ENCODE measurements around the gene CNTNAP2.

Gene CNTNAP2

GRCh38 chr7:147564786-147565476, 1448.3 kb downstream of the CNTNAP2 start:
- Histone ChIP-seq H3K27me3 (replicated peaks; ENCODE audit: control insufficient read depth, insufficient read depth, low read length) (no peaks in the 10 kb centered on the region), H3K36me3 (ENCODE audit: control insufficient read depth, insufficient read depth, low read length, severe bottlenecking) (no peaks in the 10 kb centered on the region), H3K9ac (ENCODE audit: low read length) (no peak overlapping the region), H3K4me3 (ENCODE audit: low read length) (no peak overlapping the region), H3K4me1 (ENCODE audit: control insufficient read depth, insufficient read depth, low read length) (no peaks in the 10 kb centered on the region), H3K9me3 (ENCODE audit: control insufficient read depth, low read length) (no peaks in the 10 kb centered on the region)
- DNase-seq (ENCODE audit: low read depth): no peak

GRCh38 chr7:147567043-147567442, 1450.4 kb downstream of the CNTNAP2 start:
- Histone ChIP-seq H3K4me3 (ENCODE audit: low read length) (no peak overlapping the region), H3K9ac (ENCODE audit: low read length) (no peak overlapping the region), H3K4me1 (ENCODE audit: control insufficient read depth, insufficient read depth, low read length) (no peaks in the 10 kb centered on the region), H3K9me3 (ENCODE audit: control insufficient read depth, low read length) (no peaks in the 10 kb centered on the region), H3K36me3 (ENCODE audit: control insufficient read depth, insufficient read depth, low read length, severe bottlenecking) (no peaks in the 10 kb centered on the region), H3K27me3 (replicated peaks; ENCODE audit: control insufficient read depth, insufficient read depth, low read length) (no peaks in the 10 kb centered on the region)
- no peak for DNase-seq (ENCODE audit: low read depth)

- Histone ChIP-seq H3K27me3 (replicated peaks; ENCODE audit: control insufficient read depth, insufficient read depth, low read length) (no peaks in the 10 kb centered on the region), H3K9ac (ENCODE audit: low read length) (no peak overlapping the region), H3K4me3 (ENCODE audit: low read length) (no peak overlapping the region), H3K4me1 (ENCODE audit: control insufficient read depth, insufficient read depth, low read length) (no peaks in the 10 kb centered on the region), H3K36me3 (ENCODE audit: control insufficient read depth, insufficient read depth, low read length, severe bottlenecking) (no peaks in the 10 kb centered on the region), H3K9me3 (ENCODE audit: control insufficient read depth, low read length) (no peaks in the 10 kb centered on the region)
- no peak for DNase-seq (ENCODE audit: low read depth)
Measured at GRCh38 chr7:147569116-147569913, 1452.7 kb downstream of the CNTNAP2 start.

GRCh38 chr7:147570390-147570789, 1453.8 kb downstream of the CNTNAP2 start:
- H3K36me3 ChIP-seq (ENCODE audit: control insufficient read depth, insufficient read depth, low read length, severe bottlenecking): no peaks in the 10 kb centered on the region
- H3K9me3 ChIP-seq (ENCODE audit: control insufficient read depth, low read length): no peaks in the 10 kb centered on the region
- no peaks in the 10 kb centered on the region for H3K4me1 ChIP-seq (ENCODE audit: control insufficient read depth, insufficient read depth, low read length)
- H3K4me3 ChIP-seq (ENCODE audit: low read length): no peak overlapping the region
- no peaks in the 10 kb centered on the region for H3K27me3 ChIP-seq (replicated peaks; ENCODE audit: control insufficient read depth, insufficient read depth, low read length)
- no peak overlapping the region for H3K9ac ChIP-seq (ENCODE audit: low read length)
- no peak for DNase-seq (ENCODE audit: low read depth)

- H3K36me3 ChIP-seq (ENCODE audit: control insufficient read depth, insufficient read depth, low read length, severe bottlenecking): no peaks in the 10 kb centered on the region
- DNase-seq (ENCODE audit: low read depth): no peak
- H3K4me3 ChIP-seq (ENCODE audit: low read length): no peak overlapping the region
- H3K9ac ChIP-seq (ENCODE audit: low read length): no peak overlapping the region
- H3K27me3 ChIP-seq (replicated peaks; ENCODE audit: control insufficient read depth, insufficient read depth, low read length): no peaks in the 10 kb centered on the region
- no peaks in the 10 kb centered on the region for H3K4me1 ChIP-seq (ENCODE audit: control insufficient read depth, insufficient read depth, low read length)
- no peaks in the 10 kb centered on the region for H3K9me3 ChIP-seq (ENCODE audit: control insufficient read depth, low read length)
Measured at GRCh38 chr7:147571436-147572185, 1455.0 kb downstream of the CNTNAP2 start.

GRCh38 chr7:147578196-147578595, 1461.6 kb downstream of the CNTNAP2 start:
- H3K9ac ChIP-seq (ENCODE audit: low read length): no peak overlapping the region
- no peaks in the 10 kb centered on the region for H3K9me3 ChIP-seq (ENCODE audit: control insufficient read depth, low read length)

GRCh38 chr7:147579148-147579547, 1462.5 kb downstream of the CNTNAP2 start:
- H3K27me3 ChIP-seq (replicated peaks; ENCODE audit: control insufficient read depth, insufficient read depth, low read length): no peaks in the 10 kb centered on the region
- no peaks in the 10 kb centered on the region for H3K4me1 ChIP-seq (ENCODE audit: control insufficient read depth, insufficient read depth, low read length)
- H3K4me3 ChIP-seq (ENCODE audit: low read length): no peak overlapping the region
- DNase-seq (ENCODE audit: low read depth): no peak
- no peaks in the 10 kb centered on the region for H3K36me3 ChIP-seq (ENCODE audit: control insufficient read depth, insufficient read depth, low read length, severe bottlenecking)
- no peaks in the 10 kb centered on the region for H3K9me3 ChIP-seq (ENCODE audit: control insufficient read depth, low read length)
- no peak overlapping the region for H3K9ac ChIP-seq (ENCODE audit: low read length)

More at GRCh38 chr7:147578196-147578595, 1461.6 kb downstream of the CNTNAP2 start:
- H3K27me3 ChIP-seq (replicated peaks; ENCODE audit: control insufficient read depth, insufficient read depth, low read length): no peaks in the 10 kb centered on the region
- H3K4me1 ChIP-seq (ENCODE audit: control insufficient read depth, insufficient read depth, low read length): no peaks in the 10 kb centered on the region
- H3K36me3 ChIP-seq (ENCODE audit: control insufficient read depth, insufficient read depth, low read length, severe bottlenecking): no peaks in the 10 kb centered on the region
- DNase-seq (ENCODE audit: low read depth): no peak
- no peak overlapping the region for H3K4me3 ChIP-seq (ENCODE audit: low read length)

- Histone ChIP-seq H3K4me3 (ENCODE audit: low read length) (no peak overlapping the region), H3K36me3 (ENCODE audit: control insufficient read depth, insufficient read depth, low read length, severe bottlenecking) (no peaks in the 10 kb centered on the region), H3K27me3 (replicated peaks; ENCODE audit: control insufficient read depth, insufficient read depth, low read length) (no peaks in the 10 kb centered on the region), H3K9ac (ENCODE audit: low read length) (no peak overlapping the region), H3K4me1 (ENCODE audit: control insufficient read depth, insufficient read depth, low read length) (no peaks in the 10 kb centered on the region), H3K9me3 (ENCODE audit: control insufficient read depth, low read length) (no peaks in the 10 kb centered on the region)
- no peak for DNase-seq (ENCODE audit: low read depth)
Measured at GRCh38 chr7:147584771-147585193, 1468.2 kb downstream of the CNTNAP2 start.

GRCh38 chr7:147586110-147586509, 1469.5 kb downstream of the CNTNAP2 start:
- H3K9me3 ChIP-seq (ENCODE audit: control insufficient read depth, low read length): no peaks in the 10 kb centered on the region
- H3K9ac ChIP-seq (ENCODE audit: low read length): no peak overlapping the region
- no peaks in the 10 kb centered on the region for H3K27me3 ChIP-seq (replicated peaks; ENCODE audit: control insufficient read depth, insufficient read depth, low read length)
- no peaks in the 10 kb centered on the region for H3K36me3 ChIP-seq (ENCODE audit: control insufficient read depth, insufficient read depth, low read length, severe bottlenecking)
- no peak overlapping the region for H3K4me3 ChIP-seq (ENCODE audit: low read length)
- H3K4me1 ChIP-seq (ENCODE audit: control insufficient read depth, insufficient read depth, low read length): no peaks in the 10 kb centered on the region
- DNase-seq (ENCODE audit: low read depth): no peak

- no peaks in the 10 kb centered on the region for H3K36me3 ChIP-seq (ENCODE audit: control insufficient read depth, insufficient read depth, low read length, severe bottlenecking)
- H3K9me3 ChIP-seq (ENCODE audit: control insufficient read depth, low read length): no peaks in the 10 kb centered on the region
- H3K27me3 ChIP-seq (replicated peaks; ENCODE audit: control insufficient read depth, insufficient read depth, low read length): no peaks in the 10 kb centered on the region
Measured at GRCh38 chr7:147586526-147586925, 1469.9 kb downstream of the CNTNAP2 start.

More at GRCh38 chr7:147586526-147586925, 1469.9 kb downstream of the CNTNAP2 start:
- DNase-seq (ENCODE audit: low read depth): no peak
- H3K9ac ChIP-seq (ENCODE audit: low read length): no peak overlapping the region
- no peaks in the 10 kb centered on the region for H3K4me1 ChIP-seq (ENCODE audit: control insufficient read depth, insufficient read depth, low read length)
- no peak overlapping the region for H3K4me3 ChIP-seq (ENCODE audit: low read length)

All from adipocyte (in vitro differentiated cells).